ENCODE measurements around the gene SLC6A12. TPM values are rescaled to one million over a fixed set of nuclear protein-coding genes. Genes with fewer than 3 reads are reported as not detected.

The SLC6A12 gene
- total RNA-seq, 1 experiment from 2014 or later: 0.17 TPM

DNA sequence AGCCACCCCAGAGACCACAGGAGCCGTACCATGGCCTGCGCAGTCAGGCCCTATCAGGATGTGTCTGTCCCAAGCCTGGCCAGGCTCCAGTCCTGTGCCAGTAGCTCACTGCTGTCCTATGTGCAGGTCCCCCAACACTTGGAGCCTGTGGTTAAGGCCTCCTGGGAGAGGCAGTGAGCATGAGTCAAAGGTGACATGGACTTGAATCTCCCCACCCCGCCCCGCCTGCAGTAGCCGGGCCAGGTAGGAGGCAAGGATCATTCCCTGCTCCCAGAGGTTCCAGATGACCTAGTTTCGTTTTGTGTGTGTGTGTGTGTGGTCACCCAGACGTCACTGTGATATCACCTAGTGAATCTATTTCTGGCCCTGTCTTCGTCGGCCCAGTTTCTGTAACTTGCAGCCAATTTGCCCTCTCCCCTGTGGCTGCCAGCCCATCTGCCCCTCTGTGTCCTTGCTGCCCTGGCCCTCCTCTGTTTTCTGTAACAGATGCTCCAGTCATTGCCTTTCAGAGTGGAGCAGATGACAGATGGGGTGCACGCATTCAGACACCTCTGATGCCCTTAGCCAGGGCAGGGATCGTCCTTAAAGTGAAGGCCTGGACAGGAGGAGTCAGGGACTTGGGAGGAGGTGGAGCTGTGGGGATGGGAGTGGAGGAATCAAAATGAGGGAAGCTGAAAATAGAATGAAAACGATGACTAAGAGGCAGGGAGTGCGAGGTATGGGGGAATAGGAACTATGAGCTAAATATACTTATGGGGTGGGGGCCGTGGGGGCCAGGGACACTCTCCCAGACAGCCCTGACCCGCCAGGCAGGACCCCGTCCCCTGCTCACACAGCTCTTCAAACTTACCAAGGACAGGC lies 37.4 kb downstream of the SLC6A12 start:
- H3T11ph ChIP-seq (ENCODE audit: low read length): no peak overlapping the region
- no CpG with 5 or more reads among the region's 16 CpGs for WGBS (ENCODE audit: extremely low coverage, insufficient read length, low lambda C conversion rate)
- no peaks in the 10 kb centered on the region for H3K23me2 ChIP-seq (ENCODE audit: insufficient read length, low read depth, low read length, poor library complexity, severe bottlenecking)
- TF ChIP-seq, protein P1, sequence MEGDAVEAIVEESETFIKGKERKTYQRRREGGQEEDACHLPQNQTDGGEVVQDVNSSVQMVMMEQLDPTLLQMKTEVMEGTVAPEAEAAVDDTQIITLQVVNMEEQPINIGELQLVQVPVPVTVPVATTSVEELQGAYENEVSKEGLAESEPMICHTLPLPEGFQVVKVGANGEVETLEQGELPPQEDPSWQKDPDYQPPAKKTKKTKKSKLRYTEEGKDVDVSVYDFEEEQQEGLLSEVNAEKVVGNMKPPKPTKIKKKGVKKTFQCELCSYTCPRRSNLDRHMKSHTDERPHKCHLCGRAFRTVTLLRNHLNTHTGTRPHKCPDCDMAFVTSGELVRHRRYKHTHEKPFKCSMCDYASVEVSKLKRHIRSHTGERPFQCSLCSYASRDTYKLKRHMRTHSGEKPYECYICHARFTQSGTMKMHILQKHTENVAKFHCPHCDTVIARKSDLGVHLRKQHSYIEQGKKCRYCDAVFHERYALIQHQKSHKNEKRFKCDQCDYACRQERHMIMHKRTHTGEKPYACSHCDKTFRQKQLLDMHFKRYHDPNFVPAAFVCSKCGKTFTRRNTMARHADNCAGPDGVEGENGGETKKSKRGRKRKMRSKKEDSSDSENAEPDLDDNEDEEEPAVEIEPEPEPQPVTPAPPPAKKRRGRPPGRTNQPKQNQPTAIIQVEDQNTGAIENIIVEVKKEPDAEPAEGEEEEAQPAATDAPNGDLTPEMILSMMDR (conservative IDR thresholded peaks at IDR 0.05): no peak
- no peak overlapping the region for H4K91ac ChIP-seq (ENCODE audit: insufficient read length, low read depth, low read length)
- H2AK5ac ChIP-seq (ENCODE audit: insufficient read length, low read length): no peak overlapping the region
- no peak overlapping the region for H3K4ac ChIP-seq (ENCODE audit: low read depth, low read length)
- no peak overlapping the region for H3K4me3 Mint-ChIP-seq
- H3K79me1 ChIP-seq (ENCODE audit: insufficient read depth, low read depth, low read length, poor library complexity, severe bottlenecking): no peaks in the 10 kb centered on the region
- H3K27me3 Mint-ChIP-seq (ENCODE audit: low read depth): peaks cover 4% of the 10 kb centered on the region
- no peak overlapping the region for H3K4me2 ChIP-seq (ENCODE audit: insufficient read depth, insufficient read length, low read length)
- H3K9me3 ChIP-seq (ENCODE audit: control insufficient read depth, low read depth, low read length): no peaks in the 10 kb centered on the region
- peaks cover 4% of the 10 kb centered on the region; the same call in 1 of the 2 replicates for H3K4me1 ChIP-seq (ENCODE audit: insufficient read depth, low read length)
- H2BK12ac ChIP-seq (ENCODE audit: insufficient read length, low read depth, low read length): no peak overlapping the region
- no peaks in the 10 kb centered on the region for H4K20me1 ChIP-seq (ENCODE audit: control insufficient read depth, insufficient read depth, insufficient read length)
- H3K14ac ChIP-seq (ENCODE audit: insufficient read depth, low read length): no peak overlapping the region
- peaks cover 20 to 48% of the 10 kb centered on the region in 2 experiments for H3K4me1 Mint-ChIP-seq
- no peak overlapping the region for H4K5ac ChIP-seq (ENCODE audit: insufficient read length, low read depth, low read length)
- H2BK20ac ChIP-seq (ENCODE audit: low read depth, low read length, poor library complexity, severe bottlenecking): no peak overlapping the region
- H2BK5ac ChIP-seq (ENCODE audit: insufficient read length, low read length): no peak overlapping the region
- no peak overlapping the region for H2BK15ac ChIP-seq (ENCODE audit: low read depth, low read length)
- H3K9ac ChIP-seq (ENCODE audit: extremely low read depth, insufficient read length, low read length): no peak overlapping the region
- no peak overlapping the region for H2AFZ ChIP-seq (ENCODE audit: low read length)
- no peak overlapping the region for H3K18ac ChIP-seq (ENCODE audit: insufficient read length, low read depth, low read length)
- H2BK120ac ChIP-seq (ENCODE audit: low read depth, low read length, poor library complexity, severe bottlenecking): no peak overlapping the region
- H3K56ac ChIP-seq (ENCODE audit: insufficient read length, low read depth, low read length): no peak overlapping the region
- no peak for DNase-seq
- no peaks in the 10 kb centered on the region for H3K79me2 ChIP-seq (ENCODE audit: insufficient read depth, low read length)
- no peaks in the 10 kb centered on the region for H3K9me3 Mint-ChIP-seq
- H3K23ac ChIP-seq (ENCODE audit: insufficient read length, low read depth, low read length): no peak overlapping the region
- H4K8ac ChIP-seq (replicated peaks; ENCODE audit: insufficient read length, low read depth, low read length): no peak overlapping the region
- H3K27me3 ChIP-seq (ENCODE audit: insufficient read depth, low read length): no peaks in the 10 kb centered on the region
- no peak overlapping the region for H3K27ac Mint-ChIP-seq
- no peak overlapping the region for H3K27ac ChIP-seq (ENCODE audit: insufficient read length, low read depth, low read length)
- no peaks in the 10 kb centered on the region; a peak in 1 of 7 replicates for H3K36me3 Mint-ChIP-seq (ENCODE audit: insufficient read depth in 1 of 3, low read depth in 3 of 3)
